Parathyroid adenoma (tissue), 2 donors: ENCODE results near the gene TMEM219.
"Not testable (repeated sequence)": the region's sequence is repeated elsewhere in the genome, so short reads cannot be mapped to it uniquely, and the experiment has no call there.

ENCODE experiments used
- H2AFZ ChIP-seq: fragments of 300-600 bp; sonication (generic); one replicate; pipeline ENCODE4 v1.7.0; 2017; ENCODE audit warnings: antibody characterized with exemption, mild to moderate bottlenecking
- H3K27ac ChIP-seq: fragments of 300-600 bp; sonication (generic); one replicate; pipeline ENCODE4 v1.7.0; 2017
- H3K27me3 ChIP-seq: fragments of 300-600 bp; sonication (generic); one replicate; pipeline ENCODE4 v1.7.0; 2017; ENCODE audit warnings: low read length; ENCODE audit not compliant: control insufficient read depth, insufficient read depth
- H3K36me3 ChIP-seq: fragments of 300-600 bp; sonication (generic); one replicate; pipeline ENCODE4 v1.7.0; 2017; ENCODE audit warnings: low read length; ENCODE audit not compliant: control insufficient read depth, insufficient read depth
- H3K4me1 ChIP-seq: fragments of 300-600 bp; sonication (generic); one replicate; pipeline ENCODE4 v1.7.0; 2017; ENCODE audit warnings: control low read depth
- H3K4me2 ChIP-seq: fragments of 300-600 bp; sonication (generic); one replicate; pipeline ENCODE4 v1.7.0; 2017; ENCODE audit warnings: low read length
- H3K4me3 ChIP-seq: fragments of 300-600 bp; sonication (generic); one replicate; pipeline ENCODE4 v1.7.0; 2017; ENCODE audit warnings: low read depth, low read length
- H3K79me2 ChIP-seq: fragments of 300-600 bp; sonication (generic); one replicate; pipeline ENCODE4 v1.7.0; 2017; ENCODE audit warnings: control low read depth
- H3K9ac ChIP-seq: fragments of 300-600 bp; sonication (generic); one replicate; pipeline ENCODE4 v1.7.0; 2017; ENCODE audit warnings: mild to moderate bottlenecking
- H3K9me3 ChIP-seq: fragments of 300-600 bp; sonication (generic); one replicate; pipeline ENCODE4 v1.7.0; 2017; ENCODE audit warnings: low read length; ENCODE audit not compliant: control insufficient read depth
- CTCF ChIP-seq: fragments of 300-600 bp; sonication (generic); IDR thresholded peaks from one replicate; pipeline ENCODE4 v1.7.0; 2017; ENCODE audit warnings: antibody characterized with exemption, mild to moderate bottlenecking
- donor health status: primary hyperparathyroidism.

TMEM219 gene

GRCh38 chr16:30017277-30017656, 55.4 kb downstream of the TMEM219 start:
- Histone ChIP-seq H3K27ac (no peak overlapping the region), H3K4me2 (no peak overlapping the region), H3K4me3 (no peak overlapping the region), H3K36me3 (no peaks in the 10 kb centered on the region), H2AFZ (no peak overlapping the region), H3K9ac (no peak overlapping the region), H3K27me3 (no peaks in the 10 kb centered on the region), H3K79me2 (no peaks in the 10 kb centered on the region), H3K4me1 (no peaks in the 10 kb centered on the region), H3K9me3 (no peaks in the 10 kb centered on the region)
- no peak for TF ChIP-seq CTCF

GRCh38 chr16:30017937-30018336, 56.1 kb downstream of the TMEM219 start:
- H3K9ac ChIP-seq, H3K27ac ChIP-seq, H3K9me3 ChIP-seq, H2AFZ ChIP-seq, H3K79me2 ChIP-seq, H3K4me3 ChIP-seq, H3K4me1 ChIP-seq, H3K4me2 ChIP-seq, H3K27me3 ChIP-seq, H3K36me3 ChIP-seq: not testable (repeated sequence)

GRCh38 chr16:30018731-30019158, 56.9 kb downstream of the TMEM219 start:
- no peak overlapping the region for H3K4me2 ChIP-seq
- no peak overlapping the region for H3K9ac ChIP-seq
- no peaks in the 10 kb centered on the region for H3K4me1 ChIP-seq
- H2AFZ ChIP-seq: no peak overlapping the region
- H3K79me2 ChIP-seq: no peaks in the 10 kb centered on the region
- TF ChIP-seq CTCF: no peak
- no peaks in the 10 kb centered on the region for H3K9me3 ChIP-seq
- no peaks in the 10 kb centered on the region for H3K27me3 ChIP-seq
- no peaks in the 10 kb centered on the region for H3K36me3 ChIP-seq
- no peak overlapping the region for H3K4me3 ChIP-seq
- no peak overlapping the region for H3K27ac ChIP-seq
